ENCODE results near the gene LRRC8B. TPM values are rescaled to one million over a fixed set of nuclear protein-coding genes. Genes with fewer than 3 reads are reported as not detected.

The LRRC8B gene
- total RNA-seq, 1 donor from 2014 or later, result 9.8 TPM

DNA sequence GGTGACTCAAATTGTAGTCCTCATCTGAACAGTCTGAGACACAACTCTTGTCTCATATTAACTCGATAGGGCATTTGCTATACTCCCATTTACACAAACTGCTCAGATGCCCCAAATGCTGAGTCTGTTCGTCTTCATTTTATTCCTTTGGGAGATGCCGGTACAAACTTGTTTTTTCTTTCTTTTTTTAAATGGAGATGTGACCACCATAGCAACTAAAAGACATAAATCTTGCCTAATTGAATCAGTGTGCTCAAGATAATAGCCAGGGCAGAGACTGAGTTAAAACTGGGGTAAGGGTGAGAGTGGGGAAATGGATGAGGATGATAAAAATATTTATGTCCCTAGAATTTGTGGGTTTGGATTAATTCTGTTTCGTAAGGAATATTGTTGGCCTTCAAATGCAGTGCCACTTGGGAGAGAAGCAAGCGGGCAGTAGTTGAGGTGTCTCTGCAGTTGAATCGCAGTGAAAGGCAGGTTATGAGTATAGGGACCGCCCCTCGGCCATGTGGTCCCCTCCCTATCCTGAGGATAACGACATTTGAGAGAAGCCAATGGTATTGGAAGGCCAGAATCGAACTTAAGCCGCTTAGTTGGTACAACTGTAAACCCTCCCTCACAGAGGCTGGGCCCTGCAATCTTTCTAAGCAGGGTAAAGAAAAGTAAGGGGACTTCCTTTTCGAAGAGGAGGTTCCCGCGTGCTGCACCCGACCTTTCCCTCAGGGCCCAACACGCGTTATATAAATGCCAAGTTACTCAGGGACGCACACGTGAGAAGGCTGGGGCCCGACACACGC, 859 bp upstream of the LRRC8B start:
- H3K4me3 ChIP-seq, result peak overlapping the region; percentile 69 to 75
- no peaks in the 10 kb centered on the region for H3K4me1 ChIP-seq
- DNase-seq (ENCODE audit: extremely low spot score in 2 of 2), result no peak
- intact Hi-C loops (cut with DNase I), result no loop called here
- H3K27me3 ChIP-seq, result no peaks in the 10 kb centered on the region
- no peak for TF ChIP-seq POLR2A (IDR thresholded peaks at IDR 0.05)
- no peak for TF ChIP-seq POLR2AphosphoS5 (IDR thresholded peaks at IDR 0.05; ENCODE audit: insufficient read depth in 1 of 2, low read depth in 1 of 2)
- TF ChIP-seq CTCF (IDR thresholded peaks at IDR 0.05), result no peak
- peak overlapping the region; percentile 85 for H3K27ac ChIP-seq
- H3K36me3 ChIP-seq, result no peaks in the 10 kb centered on the region
- H3K9me3 ChIP-seq, result no peaks in the 10 kb centered on the region

GRCh38 chr1:89525169-89525855, 683 bp downstream of the LRRC8B start:
- TF ChIP-seq CTCF (IDR thresholded peaks at IDR 0.05) (no peak), POLR2A (IDR thresholded peaks at IDR 0.05) (no peak), POLR2AphosphoS5 (IDR thresholded peaks at IDR 0.05; ENCODE audit: insufficient read depth in 1 of 2, low read depth in 1 of 2) (no peak)
- Histone ChIP-seq H3K36me3 (no peaks in the 10 kb centered on the region), H3K27me3 (no peaks in the 10 kb centered on the region), H3K9me3 (no peaks in the 10 kb centered on the region), H3K27ac (peak overlapping the region; percentile 85), H3K4me3 (peak overlapping the region; percentile 69 to 75), H3K4me1 (no peaks in the 10 kb centered on the region)
- no peak for DNase-seq (ENCODE audit: extremely low spot score in 2 of 2)
- intact Hi-C loops (cut with DNase I), result no loop called here

- no peak for DNase-seq (ENCODE audit: extremely low spot score in 2 of 2)
- Histone ChIP-seq H3K27me3 (no peaks in the 10 kb centered on the region), H3K4me1 (no peaks in the 10 kb centered on the region), H3K27ac (no peak overlapping the region), H3K9me3 (no peaks in the 10 kb centered on the region), H3K4me3 (no peak overlapping the region), H3K36me3 (no peaks in the 10 kb centered on the region)
- intact Hi-C loops (cut with DNase I), result no loop called here
- TF ChIP-seq POLR2A (IDR thresholded peaks at IDR 0.05), result no peak
- no peak for TF ChIP-seq POLR2AphosphoS5 (IDR thresholded peaks at IDR 0.05; ENCODE audit: insufficient read depth in 1 of 2, low read depth in 1 of 2)
- no peak for TF ChIP-seq CTCF (IDR thresholded peaks at IDR 0.05)
Observed at GRCh38 chr1:89527256-89527655, 2.6 kb downstream of the LRRC8B start.

DNA sequence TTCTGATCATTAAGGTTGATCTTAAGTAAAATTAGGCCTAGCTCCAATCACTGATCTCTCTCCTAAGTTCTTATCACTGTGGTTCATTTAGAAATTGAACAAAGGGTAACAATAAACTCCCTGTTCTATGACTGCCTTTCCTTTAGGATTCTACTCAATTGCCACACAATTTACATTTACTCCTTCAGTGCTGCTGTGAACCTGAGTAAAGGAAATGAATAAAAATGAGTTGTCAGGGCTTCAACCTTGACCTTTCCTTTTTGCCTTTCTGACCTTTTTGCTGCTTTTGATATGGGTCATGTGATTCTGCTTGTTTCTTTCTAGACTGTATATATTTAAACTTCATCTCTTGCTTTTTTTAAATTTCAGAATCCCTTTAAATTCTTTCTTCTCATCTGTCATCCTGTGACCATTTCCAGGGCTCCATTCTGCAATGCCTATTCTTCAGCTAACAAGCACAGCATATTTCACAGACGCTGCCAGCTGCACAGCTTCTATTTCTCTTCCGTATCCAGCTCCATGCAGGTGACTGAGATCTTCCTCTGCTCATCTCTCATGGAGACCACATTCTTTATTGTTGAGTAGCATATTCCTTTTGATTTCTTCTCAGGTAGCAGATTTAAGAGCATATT, 3.2 kb downstream of the LRRC8B start:
- H3K4me3 ChIP-seq, result no peak overlapping the region
- DNase-seq (ENCODE audit: extremely low spot score in 2 of 2), result no peak
- no peaks in the 10 kb centered on the region for H3K9me3 ChIP-seq
- no peak overlapping the region for H3K27ac ChIP-seq
- TF ChIP-seq CTCF (IDR thresholded peaks at IDR 0.05) (no peak), POLR2A (IDR thresholded peaks at IDR 0.05) (no peak), POLR2AphosphoS5 (IDR thresholded peaks at IDR 0.05; ENCODE audit: insufficient read depth in 1 of 2, low read depth in 1 of 2) (no peak)
- H3K36me3 ChIP-seq, result no peaks in the 10 kb centered on the region
- H3K4me1 ChIP-seq, result no peaks in the 10 kb centered on the region
- intact Hi-C loops (cut with DNase I), result no loop called here
- H3K27me3 ChIP-seq, result no peaks in the 10 kb centered on the region
